Muscle layer of duodenum (tissue), 2 donors: ENCODE results near the gene RGS6.

Experiments
- H3K27ac ChIP-seq: one replicate; pipeline ENCODE4 v1.7.0; 2013; ENCODE audit warnings: mild to moderate bottlenecking, low read length
- H3K27me3 ChIP-seq: one replicate; pipeline ENCODE4 v1.7.0; 2013; ENCODE audit warnings: low read depth, mild to moderate bottlenecking, control low read depth, low read length
- H3K36me3 ChIP-seq, 2 donors: one replicate each; pipeline ENCODE4 v1.7.0; 2013; ENCODE audit warnings: low read length in 2 of 2, control low read depth in 1 of 2, mild to moderate bottlenecking in 1 of 2; ENCODE audit not compliant: insufficient read depth in 2 of 2, control insufficient read depth in 1 of 2
- H3K4me1 ChIP-seq, 2 donors: one replicate each; pipeline ENCODE4 v1.7.0; 2013; ENCODE audit warnings: low read length in 2 of 2, mild to moderate bottlenecking in 2 of 2, control low read depth in 1 of 2, moderate library complexity in 1 of 2; ENCODE audit not compliant: insufficient read depth in 2 of 2, control insufficient read depth in 1 of 2
- H3K4me3 ChIP-seq, 2 donors: one replicate each; pipeline ENCODE4 v1.7.0; 2013; ENCODE audit warnings: low read length in 2 of 2, low read depth in 1 of 2, mild to moderate bottlenecking in 1 of 2
- H3K9me3 ChIP-seq, 2 donors: one replicate each; pipeline ENCODE4 v1.7.0; 2013; ENCODE audit warnings: low read length in 2 of 2, control low read depth in 1 of 2, mild to moderate bottlenecking in 1 of 2; ENCODE audit not compliant: control insufficient read depth in 1 of 2
- donor health status: healthy.

RGS6 gene

DNA sequence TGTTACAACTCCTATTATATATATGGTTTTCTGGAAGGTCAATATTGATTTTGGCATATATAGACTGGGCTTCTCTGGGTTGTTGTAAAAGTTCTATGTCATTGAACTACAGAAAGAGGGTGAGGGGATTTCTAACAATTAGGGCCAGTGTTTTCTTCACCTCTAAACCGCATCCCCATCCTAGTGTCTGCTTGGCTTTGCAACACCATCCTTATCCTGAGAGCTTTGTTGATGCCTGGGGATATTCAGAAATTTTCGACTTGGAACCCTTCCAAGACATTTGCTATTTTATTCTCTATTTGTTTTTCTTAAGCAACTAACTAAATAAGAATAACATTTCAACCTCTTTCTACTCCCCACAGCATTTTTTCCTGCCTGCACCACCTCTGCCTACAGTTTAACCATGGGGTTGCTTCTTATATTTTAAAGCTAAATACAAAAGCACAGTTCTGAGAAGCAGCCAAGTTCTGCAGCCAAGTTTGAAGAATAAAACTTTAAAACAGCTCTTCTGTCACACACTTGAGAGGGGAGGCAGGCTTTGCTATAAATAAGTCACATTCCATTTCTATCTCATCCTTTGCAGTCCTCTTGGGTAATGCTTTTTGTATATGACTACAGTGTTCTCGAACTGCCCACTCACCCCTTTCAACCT is 53.4 kb downstream of the RGS6 start:
- Histone ChIP-seq H3K27ac (no peak overlapping the region), H3K27me3 (no peaks in the 10 kb centered on the region), H3K4me3 (no peak overlapping the region), H3K36me3 (no peaks in the 10 kb centered on the region), H3K9me3 (no peaks in the 10 kb centered on the region), H3K4me1 (no peaks in the 10 kb centered on the region)

DNA sequence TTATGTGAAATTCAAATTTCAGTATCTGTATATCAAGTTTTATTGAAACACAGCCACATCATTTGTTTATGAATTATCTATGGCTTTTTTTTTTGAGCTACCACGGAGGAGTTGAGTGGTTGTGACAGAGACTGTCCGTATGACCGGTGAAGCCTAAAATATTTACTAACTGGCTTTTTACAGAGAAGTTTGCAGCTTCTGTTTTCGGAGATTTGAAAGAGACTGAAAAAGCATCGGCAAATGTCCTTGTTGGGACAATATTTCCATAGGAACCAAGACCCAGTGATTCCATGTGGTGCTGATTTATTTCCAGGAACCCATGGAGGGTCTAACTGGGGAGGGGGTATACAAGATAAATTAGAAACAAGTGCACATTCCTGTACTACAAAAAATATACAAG is 56.2 kb downstream of the RGS6 start:
- H3K4me3 ChIP-seq, result no peak overlapping the region
- H3K27me3 ChIP-seq, result no peaks in the 10 kb centered on the region
- H3K9me3 ChIP-seq, result no peaks in the 10 kb centered on the region
- H3K27ac ChIP-seq, result no peak overlapping the region
- H3K4me1 ChIP-seq, result no peaks in the 10 kb centered on the region
- no peaks in the 10 kb centered on the region for H3K36me3 ChIP-seq

DNA sequence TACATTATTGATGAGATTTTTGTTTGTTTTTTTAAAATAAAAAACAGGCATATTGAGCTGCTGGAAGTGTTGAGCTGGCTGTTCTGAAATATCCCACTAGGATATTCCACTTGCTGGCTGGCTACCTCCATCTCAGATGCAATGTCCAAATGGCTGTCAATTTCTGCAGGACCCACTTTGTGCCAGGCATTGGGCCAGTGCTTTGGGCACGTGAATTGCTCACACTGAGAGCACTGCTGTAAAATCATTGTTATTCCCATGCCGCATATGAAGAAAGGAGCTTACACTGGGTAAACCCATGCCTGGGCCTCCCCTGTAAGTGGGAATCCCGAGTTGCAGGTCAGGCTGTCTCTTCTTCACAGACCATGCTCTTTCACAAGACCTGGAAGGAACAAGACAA is 56.7 kb downstream of the RGS6 start:
- no peak overlapping the region for H3K4me3 ChIP-seq
- no peaks in the 10 kb centered on the region for H3K36me3 ChIP-seq
- no peak overlapping the region for H3K27ac ChIP-seq
- H3K4me1 ChIP-seq, result no peaks in the 10 kb centered on the region
- no peaks in the 10 kb centered on the region for H3K9me3 ChIP-seq
- no peaks in the 10 kb centered on the region for H3K27me3 ChIP-seq

DNA sequence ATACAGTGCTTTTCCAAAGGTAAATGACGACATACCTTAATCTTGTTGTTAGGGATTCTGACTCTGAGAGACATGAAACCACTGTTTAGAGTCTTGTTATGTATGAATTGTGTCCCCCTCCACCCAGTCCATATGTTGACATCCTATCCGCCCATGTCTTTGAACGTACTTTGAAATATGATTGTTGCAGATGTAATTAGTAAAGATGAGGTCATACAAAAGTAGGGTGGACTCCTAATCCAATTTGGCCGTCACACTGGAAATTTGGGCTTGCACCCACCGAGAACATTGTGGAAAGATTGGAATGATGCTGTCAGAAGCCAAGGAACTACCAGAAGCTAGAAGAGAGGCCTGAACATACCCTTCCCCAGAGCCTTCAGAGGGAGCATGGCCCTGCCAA is 62.2 kb downstream of the RGS6 start:
- Histone ChIP-seq H3K27me3 (no peaks in the 10 kb centered on the region), H3K4me1 (no peaks in the 10 kb centered on the region), H3K9me3 (no peaks in the 10 kb centered on the region)

DNA sequence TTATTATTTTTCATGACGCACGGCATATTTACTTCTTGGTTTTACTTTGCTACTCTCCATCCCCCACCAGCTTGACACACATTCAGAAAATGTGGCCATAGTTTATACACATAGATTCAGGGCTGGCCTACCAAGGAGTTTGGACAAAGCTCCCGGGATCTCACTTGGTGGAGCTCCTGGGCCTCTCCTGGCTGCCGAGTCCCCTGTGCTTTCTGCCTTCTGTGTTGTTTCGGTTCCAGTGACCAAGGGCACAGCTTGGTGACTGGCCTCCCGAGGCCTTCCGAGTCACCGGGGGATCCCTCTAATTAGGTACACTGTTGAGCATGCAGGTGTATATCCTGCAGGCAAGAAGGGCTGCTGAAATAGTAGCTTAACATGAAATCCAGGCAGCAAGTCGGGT is 63.5 kb downstream of the RGS6 start:
- no peaks in the 10 kb centered on the region for H3K36me3 ChIP-seq
- H3K9me3 ChIP-seq, result no peaks in the 10 kb centered on the region
- H3K27ac ChIP-seq, result no peak overlapping the region
- H3K4me3 ChIP-seq, result no peak overlapping the region
- H3K4me1 ChIP-seq, result no peaks in the 10 kb centered on the region
- H3K27me3 ChIP-seq, result no peaks in the 10 kb centered on the region

More for the DNA sequence above, 62.2 kb downstream of the RGS6 start:
- H3K27ac ChIP-seq, result no peak overlapping the region
- no peak overlapping the region for H3K4me3 ChIP-seq
- no peaks in the 10 kb centered on the region for H3K36me3 ChIP-seq

DNA sequence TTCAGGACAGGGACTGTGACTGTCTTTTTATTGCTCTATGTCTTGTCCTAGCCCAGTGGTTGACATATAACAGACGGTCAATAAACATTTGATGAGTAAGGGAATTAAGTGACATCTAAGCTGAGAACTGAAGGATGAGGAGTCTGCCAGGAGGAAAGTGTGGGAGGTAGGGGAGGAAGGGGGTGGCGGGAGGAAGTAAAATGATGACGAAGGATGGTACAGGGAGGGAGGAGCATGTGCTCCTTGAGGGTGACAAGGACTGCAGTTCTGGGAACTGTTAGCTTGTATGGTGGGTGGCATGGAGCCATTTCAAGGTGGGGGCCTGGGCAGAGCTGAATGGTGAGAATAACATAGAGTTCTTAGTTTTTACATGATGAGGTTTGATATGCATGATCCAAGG is 64.4 kb downstream of the RGS6 start:
- H3K27ac ChIP-seq, result no peak overlapping the region
- no peaks in the 10 kb centered on the region for H3K9me3 ChIP-seq
- H3K36me3 ChIP-seq, result no peaks in the 10 kb centered on the region
- no peaks in the 10 kb centered on the region for H3K4me1 ChIP-seq
- no peaks in the 10 kb centered on the region for H3K27me3 ChIP-seq
- no peak overlapping the region for H3K4me3 ChIP-seq

DNA sequence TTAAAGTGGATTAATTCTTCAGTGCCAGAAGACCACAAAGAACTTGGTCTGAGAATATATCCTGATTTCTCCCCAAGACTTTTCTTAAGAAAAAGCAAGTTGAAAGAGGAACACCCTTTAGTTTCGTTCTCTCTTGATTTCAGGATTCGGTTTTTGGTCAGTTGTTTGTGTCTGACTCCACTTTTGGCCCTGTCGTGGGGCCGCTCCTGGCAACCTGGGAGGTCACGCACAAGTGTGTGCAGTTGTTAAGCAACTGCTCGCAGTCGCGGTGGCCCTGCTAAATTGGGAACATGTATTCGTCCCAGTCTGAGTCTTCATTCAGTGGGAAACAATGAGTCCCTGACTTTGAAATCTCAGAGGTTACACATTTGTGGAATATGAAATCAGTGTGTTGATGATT is 68.7 kb downstream of the RGS6 start:
- Histone ChIP-seq H3K36me3 (no peaks in the 10 kb centered on the region), H3K27me3 (no peaks in the 10 kb centered on the region), H3K27ac (no peak overlapping the region), H3K4me1 (no peaks in the 10 kb centered on the region), H3K4me3 (no peak overlapping the region), H3K9me3 (no peaks in the 10 kb centered on the region)

DNA sequence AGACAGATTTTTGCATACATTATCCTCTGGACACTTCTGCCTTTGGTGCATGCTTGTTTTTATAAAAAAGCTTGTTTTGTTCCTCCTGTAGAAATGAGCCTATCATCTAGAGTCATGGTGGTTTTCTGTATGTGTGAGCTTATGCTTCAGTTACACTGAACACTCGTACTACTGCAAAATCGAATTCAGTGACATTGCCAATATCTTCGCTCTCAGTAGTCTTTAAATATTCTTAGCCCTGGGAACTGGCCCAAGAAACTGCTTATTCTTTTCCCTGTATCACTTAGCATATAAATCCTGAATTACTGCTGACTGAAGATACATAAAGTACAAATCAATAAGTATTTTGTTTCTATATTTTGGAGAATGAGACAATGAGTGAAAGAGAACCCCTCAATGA is 70.5 kb downstream of the RGS6 start:
- no peak overlapping the region for H3K27ac ChIP-seq
- H3K27me3 ChIP-seq, result no peaks in the 10 kb centered on the region
- H3K4me1 ChIP-seq, result no peaks in the 10 kb centered on the region
- no peaks in the 10 kb centered on the region for H3K9me3 ChIP-seq
- H3K4me3 ChIP-seq, result no peak overlapping the region
- no peaks in the 10 kb centered on the region for H3K36me3 ChIP-seq

DNA sequence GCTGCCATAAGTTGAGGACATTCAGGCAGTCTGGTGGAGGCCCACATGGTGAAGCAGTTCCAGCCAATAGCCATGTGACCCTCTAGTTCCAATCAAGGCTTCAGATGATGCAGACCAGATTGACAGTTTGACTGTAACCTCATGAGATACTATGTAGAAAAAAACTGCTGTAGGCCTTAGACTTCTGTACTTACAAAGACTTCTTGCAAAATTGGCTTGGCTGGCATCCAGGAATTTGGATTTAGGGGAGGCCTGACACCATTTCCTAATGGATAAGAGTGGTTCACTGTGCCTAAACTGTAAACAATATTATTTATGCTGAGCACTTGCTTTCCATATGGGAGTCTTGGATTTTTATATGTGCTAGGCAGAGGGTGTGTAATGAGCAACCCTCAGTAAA is 76.4 kb downstream of the RGS6 start:
- H3K36me3 ChIP-seq, result no peaks in the 10 kb centered on the region
- no peaks in the 10 kb centered on the region for H3K27me3 ChIP-seq
- no peak overlapping the region for H3K4me3 ChIP-seq
- H3K27ac ChIP-seq, result no peak overlapping the region
- H3K4me1 ChIP-seq, result no peaks in the 10 kb centered on the region
- no peaks in the 10 kb centered on the region for H3K9me3 ChIP-seq

DNA sequence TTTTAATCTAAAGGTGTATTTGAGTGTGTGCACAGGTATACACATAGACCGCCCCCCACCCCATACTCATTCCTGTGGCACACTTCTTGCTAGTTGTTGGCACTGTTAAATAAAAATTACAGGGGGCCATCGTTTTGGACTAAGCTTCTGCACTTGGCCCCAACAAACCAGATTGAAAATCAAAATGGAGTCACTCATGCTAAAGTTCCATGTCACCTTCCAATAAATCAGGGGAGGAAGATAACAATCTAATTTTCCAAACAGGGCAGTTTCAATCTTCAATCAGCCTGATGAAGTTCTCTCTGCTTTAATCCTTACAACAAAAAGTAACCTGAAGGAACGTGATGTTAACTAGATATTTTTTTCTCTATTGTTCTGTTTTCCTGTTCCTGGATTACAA is 78.2 kb downstream of the RGS6 start:
- Histone ChIP-seq H3K4me3 (no peak overlapping the region), H3K27me3 (no peaks in the 10 kb centered on the region), H3K36me3 (no peaks in the 10 kb centered on the region), H3K27ac (no peak overlapping the region), H3K4me1 (no peaks in the 10 kb centered on the region), H3K9me3 (no peaks in the 10 kb centered on the region)

DNA sequence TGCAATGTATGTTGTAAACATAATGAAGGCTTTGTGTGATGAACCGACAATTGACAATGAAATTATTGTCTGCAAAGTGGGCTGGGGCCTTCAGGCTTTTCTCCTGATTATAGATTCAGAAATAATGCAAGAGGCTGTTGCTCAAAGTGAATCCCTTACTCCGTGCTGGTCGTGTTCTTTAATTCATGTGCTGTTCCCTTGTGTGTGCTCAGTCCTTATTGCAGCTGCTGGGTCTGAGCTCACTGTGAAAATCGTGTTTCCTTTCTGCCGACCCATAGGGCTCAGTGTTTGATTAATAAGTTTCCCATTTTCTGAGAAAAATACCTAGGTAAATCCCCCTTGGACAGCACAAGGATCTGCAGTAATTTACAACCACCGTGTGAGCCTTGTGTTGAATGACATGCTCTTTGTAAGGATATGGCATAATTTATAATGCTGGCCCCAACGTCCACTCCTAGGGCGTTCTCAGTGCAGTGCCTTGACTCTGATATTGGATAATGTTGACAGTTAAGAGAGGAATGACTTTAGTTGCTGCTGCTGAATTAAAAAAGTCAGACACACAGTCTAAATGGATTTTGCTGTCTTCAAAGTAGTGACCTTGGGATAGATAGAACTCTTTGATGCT is 81.6 kb downstream of the RGS6 start:
- Histone ChIP-seq H3K9me3 (no peaks in the 10 kb centered on the region), H3K4me1 (no peaks in the 10 kb centered on the region), H3K36me3 (no peaks in the 10 kb centered on the region), H3K27me3 (no peaks in the 10 kb centered on the region), H3K4me3 (no peak overlapping the region), H3K27ac (no peak overlapping the region)

DNA sequence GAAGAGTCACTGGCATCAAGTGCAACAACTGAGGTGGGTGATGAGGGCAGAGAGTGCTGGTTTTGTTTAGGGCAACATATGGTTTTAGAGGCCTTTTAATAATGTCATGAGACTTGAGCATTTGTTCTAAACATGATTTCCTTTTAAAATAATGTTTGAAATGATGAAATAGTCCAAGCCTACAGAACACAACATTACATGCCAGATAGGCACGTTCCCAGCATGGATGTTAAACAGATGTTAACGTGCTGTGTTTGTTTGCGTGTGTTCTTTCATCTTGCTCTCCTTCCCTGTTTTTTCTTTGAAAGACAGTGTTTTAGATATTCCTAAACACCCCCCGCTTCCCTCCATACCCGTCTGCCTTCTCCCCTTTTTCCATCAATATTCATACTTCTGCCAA is 82.3 kb downstream of the RGS6 start:
- Histone ChIP-seq H3K9me3 (no peaks in the 10 kb centered on the region), H3K36me3 (no peaks in the 10 kb centered on the region), H3K27me3 (no peaks in the 10 kb centered on the region), H3K4me1 (no peaks in the 10 kb centered on the region), H3K4me3 (no peak overlapping the region), H3K27ac (no peak overlapping the region)
